Upper lobe of left lung (tissue), 4 donors: ENCODE results near the gene CDH22.

Source experiments
- EP300 ChIP-seq, 4 donors: sonication (generic); formaldehyde crosslinking; IDR thresholded peaks; one replicate each; pipeline ENCODE4 v1.5.1; 2017; ENCODE audit warnings: antibody characterized with exemption in 4 of 4, control low read depth in 2 of 4
- POLR2A ChIP-seq, 4 donors: fragments of 450-650 bp; IDR thresholded peaks; one replicate each; pipeline ENCODE4 v1.5.1; 2016 to 2017; ENCODE audit warnings: antibody characterized with exemption in 4 of 4, mild to moderate bottlenecking in 2 of 4
- TF ChIP-seq, protein P1 (sequence below), 6 experiments: fragments of 450-650 bp in 4 of 6; fragments of 200-600 bp in 2 of 6; sonication (generic) in 2 of 6; IDR thresholded peaks; one replicate each; pipeline ENCODE4 v1.5.1; 2016 to 2019; ENCODE audit warnings: antibody characterized with exemption in 6 of 6

DNA sequence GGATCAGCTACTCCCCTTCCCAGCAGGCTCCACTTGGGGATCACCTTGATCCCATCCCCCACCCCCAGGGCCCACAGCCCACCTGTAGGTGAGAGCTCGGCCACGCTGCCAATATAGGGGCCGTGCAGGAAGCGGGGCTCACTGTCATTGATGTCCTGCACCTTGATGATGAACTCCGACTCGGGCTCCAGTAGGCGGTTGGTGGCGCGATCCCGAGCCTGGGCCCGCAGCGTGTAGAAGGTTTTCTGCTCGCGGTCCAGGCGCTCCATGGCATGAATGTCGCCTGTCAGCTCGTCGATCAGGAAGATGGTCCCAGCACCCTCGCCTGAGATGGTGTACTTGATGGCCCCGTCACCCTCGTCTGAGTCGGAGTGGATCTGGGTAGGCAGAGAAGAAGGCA is 67.4 kb downstream of the CDH22 start:
- TF ChIP-seq, protein P1, sequence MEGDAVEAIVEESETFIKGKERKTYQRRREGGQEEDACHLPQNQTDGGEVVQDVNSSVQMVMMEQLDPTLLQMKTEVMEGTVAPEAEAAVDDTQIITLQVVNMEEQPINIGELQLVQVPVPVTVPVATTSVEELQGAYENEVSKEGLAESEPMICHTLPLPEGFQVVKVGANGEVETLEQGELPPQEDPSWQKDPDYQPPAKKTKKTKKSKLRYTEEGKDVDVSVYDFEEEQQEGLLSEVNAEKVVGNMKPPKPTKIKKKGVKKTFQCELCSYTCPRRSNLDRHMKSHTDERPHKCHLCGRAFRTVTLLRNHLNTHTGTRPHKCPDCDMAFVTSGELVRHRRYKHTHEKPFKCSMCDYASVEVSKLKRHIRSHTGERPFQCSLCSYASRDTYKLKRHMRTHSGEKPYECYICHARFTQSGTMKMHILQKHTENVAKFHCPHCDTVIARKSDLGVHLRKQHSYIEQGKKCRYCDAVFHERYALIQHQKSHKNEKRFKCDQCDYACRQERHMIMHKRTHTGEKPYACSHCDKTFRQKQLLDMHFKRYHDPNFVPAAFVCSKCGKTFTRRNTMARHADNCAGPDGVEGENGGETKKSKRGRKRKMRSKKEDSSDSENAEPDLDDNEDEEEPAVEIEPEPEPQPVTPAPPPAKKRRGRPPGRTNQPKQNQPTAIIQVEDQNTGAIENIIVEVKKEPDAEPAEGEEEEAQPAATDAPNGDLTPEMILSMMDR (IDR thresholded peaks at IDR 0.05) = no peak
- TF ChIP-seq POLR2A (IDR thresholded peaks at IDR 0.05) = no peak
- no peak for TF ChIP-seq EP300 (IDR thresholded peaks at IDR 0.05)
